HCT116 (cell line): ENCODE results near the gene CDC6.

Experiments used
- CTCF ChIP-seq, 3 experiments: fragments of 200-600 bp in 1 of 3; sonication (generic) in 1 of 3; IDR thresholded peaks in 2 of 3; conservative IDR thresholded peaks in 1 of 3; 2 replicates each; pipeline ENCODE4 v1.5.1; 2012 to 2017; ENCODE audit warnings: low read depth in 2 of 3, low read length in 2 of 3, antibody characterized with exemption in 1 of 3, borderline replicate concordance in 1 of 3, control low read depth in 1 of 3, mild to moderate bottlenecking in 1 of 3, mixed read lengths in 1 of 3, mixed run types in 1 of 3, moderate library complexity in 1 of 3; ENCODE audit not compliant: insufficient read depth in 1 of 3
- EZH2 ChIP-seq: fragments of 200-600 bp; sonication (generic); IDR thresholded peaks from 2 replicates; pipeline ENCODE4 v1.6.1; 2017; ENCODE audit warnings: antibody characterized with exemption, mixed run types
- MAX ChIP-seq: IDR thresholded peaks from 2 replicates; pipeline ENCODE4 v1.6.1; 2012
- POLR2A ChIP-seq: IDR thresholded peaks from 2 replicates; pipeline ENCODE4 v1.7.0; 2011; ENCODE audit warnings: borderline replicate concordance; ENCODE audit not compliant: insufficient read depth, insufficient read length; ENCODE audit errors: extremely low read depth
- POLR2AphosphoS5 ChIP-seq: IDR thresholded peaks from 2 replicates; pipeline ENCODE4 v1.6.1; 2011; ENCODE audit warnings: mild to moderate bottlenecking, low read depth, low read length, moderate library complexity
- RAD21 ChIP-seq: IDR thresholded peaks from 2 replicates; pipeline ENCODE4 v1.6.1; 2012; ENCODE audit warnings: low read depth, mild to moderate bottlenecking
- REST ChIP-seq: IDR thresholded peaks from 2 replicates; pipeline ENCODE4 v1.6.1; 2012; ENCODE audit warnings: low read depth
- SIN3A ChIP-seq: IDR thresholded peaks from 2 replicates; pipeline ENCODE4 v1.6.1; 2012; ENCODE audit warnings: low read depth
- SRF ChIP-seq: IDR thresholded peaks from 2 replicates; pipeline ENCODE4 v1.6.1; 2012; ENCODE audit warnings: low read depth
- TCF7L2 ChIP-seq: IDR thresholded peaks from 2 replicates; pipeline ENCODE4 v1.7.0; 2011; ENCODE audit warnings: borderline replicate concordance, inconsistent platforms; ENCODE audit not compliant: insufficient read depth, insufficient read length; ENCODE audit errors: extremely low read depth

- TF ChIP-seq EZH2: no peak
- TF ChIP-seq SIN3A: no peak
- no peak for TF ChIP-seq REST
- TF ChIP-seq CTCF (IDR thresholded peaks at IDR 0.05 in 2 of 3, conservative IDR thresholded peaks at IDR 0.05 in 1 of 3; ENCODE audit: borderline replicate concordance in 1 of 3, insufficient read depth in 1 of 3, low read depth in 2 of 3, low read length in 2 of 3): no peak
- no peak for TF ChIP-seq SRF
- TF ChIP-seq TCF7L2: no peak
- no peak for TF ChIP-seq RAD21
- TF ChIP-seq POLR2A: no peak
- no peak for TF ChIP-seq POLR2AphosphoS5
- TF ChIP-seq MAX: no peak
Observed at GRCh38 chr17:40329839-40330794, 42.4 kb downstream of the CDC6 start.
